Subcutaneous adipose tissue (tissue), 4 donors: ENCODE measurements around the gene SLBP. TPM values are rescaled to one million over a fixed set of nuclear protein-coding genes. Genes with fewer than 3 reads are reported as not detected.

ENCODE experiments used
- CTCF ChIP-seq: fragments of 450-650 bp; IDR thresholded peaks from one replicate; pipeline ENCODE4 v1.5.1; 2016; ENCODE audit warnings: low read depth, mild to moderate bottlenecking, control low read depth, antibody characterized with exemption, moderate library complexity
- total RNA-seq, 4 donors: library from RNA; depleted of rRNA; stranded (reverse); fragments of >200 nt; gene quantifications; one replicate each; pipeline ENCODE4 v1.1.0, GENCODE V29; 2016

The SLBP gene
- total RNA-seq, 4 donors from 2014 or later = 33.2 to 41.1 (median 37.0) TPM

GRCh38 chr4:1721003-1721665 lies 9.0 kb upstream of the SLBP start, which contains the start of the genes TACC3 and TMEM129:
TACC3 (plus strand) TSS chr4:1721521; CDS start chr4:1723422, 1,901 bp downstream.
TMEM129 (minus strand) TSS chr4:1721323; CDS start chr4:1720837, 486 bp downstream.
- no peak for TF ChIP-seq CTCF

GRCh38 chr4:1720163-1720983 lies 8.3 kb upstream of the SLBP start:
- no peak for TF ChIP-seq CTCF

- TF ChIP-seq CTCF = no peak
These were observed 6.2 kb upstream of the SLBP start for GRCh38 chr4:1718095-1718850.

GRCh38 chr4:1717129-1718094 lies 5.3 kb upstream of the SLBP start:
- no peak for TF ChIP-seq CTCF

GRCh38 chr4:1716065-1716945 lies 4.2 kb upstream of the SLBP start:
- no peak for TF ChIP-seq CTCF
